HL-60 (cell line): ENCODE measurements around the gene ACADM.

ENCODE experiments used
- CTCF ChIP-seq: IDR thresholded peaks from one replicate; pipeline ENCODE4 v1.5.1; 2011; ENCODE audit warnings: low read length, control low read depth, inconsistent platforms; ENCODE audit not compliant: insufficient read depth
- POLR2AphosphoS5 ChIP-seq: IDR thresholded peaks from 2 replicates; pipeline ENCODE4 v1.6.1; 2012; ENCODE audit warnings: low read depth

- TF ChIP-seq POLR2AphosphoS5 (no peak), CTCF (no peak)
These were observed 39.6 kb downstream of the ACADM start for GRCh38 chr1:75764057-75764655.
